HG03025 (cell line): ENCODE measurements around the gene MICAL2.

Source experiments
- ATAC-seq: cut with Tn5 transposase; IDR thresholded peaks from one replicate; pipeline ENCODE4 v1.9.1; 2021; ENCODE audit warnings: mild to moderate bottlenecking, moderate library complexity; ENCODE audit not compliant: unreplicated experiment, low FRiP score

Gene MICAL2

DNA sequence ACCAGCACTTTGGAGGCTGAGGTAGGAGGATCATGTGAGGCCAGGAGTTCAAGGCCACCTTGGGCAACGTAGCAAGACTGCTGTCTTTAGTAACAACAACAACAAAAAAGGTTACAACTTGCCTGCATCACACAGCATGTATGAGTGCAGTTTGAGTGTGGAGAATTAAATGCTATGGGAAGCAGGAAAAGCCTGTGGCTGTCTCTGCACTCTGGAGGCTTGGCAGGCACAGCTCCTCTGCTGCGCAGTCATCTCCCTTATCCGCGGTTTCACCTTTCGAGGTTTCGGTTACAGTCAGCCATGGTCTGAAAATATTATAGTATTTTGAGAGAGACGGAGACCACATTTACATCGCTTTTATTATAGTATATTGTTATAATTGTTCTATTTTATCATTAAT lies 2.9 kb downstream of the MICAL2 start:
- ATAC-seq: no peak

DNA sequence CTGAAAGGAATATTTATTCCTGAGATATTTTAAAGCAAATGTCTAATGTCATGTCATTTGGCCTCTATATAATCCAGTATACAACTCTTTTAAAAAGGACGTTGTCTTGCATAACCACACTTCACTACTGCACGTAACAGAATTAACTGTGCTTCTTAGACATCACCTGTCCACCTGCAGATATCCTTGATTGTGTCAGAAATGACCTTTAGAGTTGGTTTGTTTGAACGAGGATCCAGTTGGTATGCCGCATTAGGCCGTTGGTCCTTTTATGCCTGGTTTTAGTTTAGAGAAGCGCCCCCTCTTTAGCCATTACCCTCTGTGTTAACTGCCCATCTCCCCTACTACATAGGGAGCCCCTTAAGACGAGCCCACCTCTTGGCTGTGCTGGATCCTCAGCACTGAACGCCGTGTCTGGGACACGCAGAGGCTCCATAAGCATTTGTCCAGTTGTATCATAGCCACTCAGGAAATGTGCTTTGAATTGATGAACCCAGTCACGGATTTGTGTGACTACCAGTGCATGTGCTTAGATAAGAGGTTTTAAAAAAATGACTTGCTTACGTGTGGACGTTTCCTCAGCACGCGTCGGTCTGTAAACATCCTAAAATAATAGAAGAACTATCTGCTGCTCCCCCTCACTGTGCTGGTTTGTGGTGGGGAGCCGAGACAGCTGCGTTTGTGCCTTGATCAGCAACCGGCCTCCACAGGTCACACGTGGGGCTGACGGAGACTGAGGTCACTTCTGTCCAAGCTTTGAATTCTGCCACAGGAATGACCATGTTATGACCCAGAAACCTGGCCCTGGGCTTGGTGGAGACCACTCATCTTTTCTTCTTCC lies 4.0 kb downstream of the MICAL2 start:
- ATAC-seq: no peak

DNA sequence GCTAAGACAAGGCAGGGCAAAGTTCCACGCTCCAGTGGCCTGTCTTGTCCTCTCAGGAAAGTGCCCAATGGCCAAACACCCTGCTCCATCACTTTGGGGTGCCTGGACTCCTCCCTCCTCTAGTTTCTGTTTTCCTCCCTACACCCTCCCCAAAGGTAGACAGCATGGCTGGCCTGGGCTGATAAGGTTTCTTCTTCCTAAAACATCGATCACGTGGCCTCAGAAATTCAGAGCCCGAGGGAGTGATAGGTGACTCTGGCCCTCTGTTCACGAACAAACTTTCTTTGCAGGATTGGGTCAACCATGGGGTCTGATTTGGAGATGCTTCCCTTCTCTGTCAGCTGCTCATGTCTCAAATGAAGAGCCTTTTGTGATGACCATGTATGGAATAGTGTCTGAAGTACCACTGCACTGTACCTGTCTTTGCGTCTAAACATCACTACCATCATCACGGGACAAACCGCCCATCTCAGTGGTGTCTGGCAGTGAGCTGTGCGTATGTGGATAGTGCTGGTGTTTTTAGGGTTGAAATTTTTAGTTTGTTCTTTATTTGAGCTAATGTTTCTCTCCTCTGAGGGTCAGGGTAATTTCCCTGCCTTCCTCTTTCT lies 6.1 kb downstream of the MICAL2 start:
- ATAC-seq: no peak

DNA sequence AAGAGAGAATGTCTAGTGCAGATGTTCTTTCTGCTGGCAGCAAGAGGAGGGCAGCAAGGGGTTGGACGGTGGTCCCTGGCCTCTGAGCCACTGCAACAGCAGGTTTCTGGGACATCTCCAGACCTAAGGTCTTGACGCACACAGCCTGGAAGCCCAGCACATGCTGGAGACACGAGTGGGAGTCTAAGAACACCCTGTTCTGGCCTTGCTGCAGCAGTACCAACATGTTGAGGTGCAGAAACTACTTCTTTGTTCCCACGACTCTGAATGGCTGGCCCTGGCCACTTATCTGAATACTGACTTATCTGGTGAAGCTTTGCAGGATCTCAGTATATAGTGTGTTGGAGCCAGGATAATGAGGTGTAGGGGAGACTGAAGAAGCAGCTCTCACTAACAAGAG lies 6.8 kb downstream of the MICAL2 start:
- no peak for ATAC-seq

DNA sequence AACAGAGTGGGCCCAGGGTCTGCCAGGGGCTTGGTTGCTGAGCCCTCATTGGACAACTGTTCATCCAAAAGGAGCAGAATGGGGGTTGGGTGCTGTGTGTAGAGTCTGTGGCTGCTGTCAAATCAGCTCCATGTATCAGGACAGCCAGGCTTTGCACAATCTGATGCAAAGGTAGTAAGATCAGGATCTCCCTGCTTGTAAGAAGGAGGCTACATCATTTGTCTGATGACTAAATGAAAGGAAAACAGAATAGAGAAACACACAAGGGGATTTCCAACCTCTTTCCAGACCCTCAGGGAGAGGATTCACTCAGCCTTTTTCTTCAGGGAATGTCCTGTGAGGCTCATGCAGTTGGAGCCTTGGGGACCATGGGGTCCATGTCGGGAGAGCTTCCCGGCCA lies 7.2 kb downstream of the MICAL2 start:
- ATAC-seq: no peak

DNA sequence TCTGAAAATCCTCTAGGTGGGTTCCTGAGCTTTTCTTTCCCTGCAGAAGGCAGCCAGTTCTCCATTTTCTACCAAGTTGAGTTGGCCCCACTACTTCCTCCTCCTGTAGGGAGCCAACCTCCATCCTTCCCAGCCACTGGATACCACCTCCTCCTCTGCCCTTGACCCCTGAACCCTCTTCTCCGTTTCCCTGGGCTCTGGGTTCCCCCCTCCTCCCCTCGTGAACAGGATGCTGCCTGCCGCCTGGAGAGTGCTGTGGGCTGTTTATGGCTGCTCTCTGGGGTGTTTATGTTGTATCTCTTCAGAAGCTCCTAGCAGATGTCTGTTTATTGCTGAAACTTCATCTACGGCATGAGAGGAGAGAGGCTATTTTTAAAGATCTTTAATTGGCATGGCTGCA lies 8.6 kb downstream of the MICAL2 start:
- no peak for ATAC-seq

DNA sequence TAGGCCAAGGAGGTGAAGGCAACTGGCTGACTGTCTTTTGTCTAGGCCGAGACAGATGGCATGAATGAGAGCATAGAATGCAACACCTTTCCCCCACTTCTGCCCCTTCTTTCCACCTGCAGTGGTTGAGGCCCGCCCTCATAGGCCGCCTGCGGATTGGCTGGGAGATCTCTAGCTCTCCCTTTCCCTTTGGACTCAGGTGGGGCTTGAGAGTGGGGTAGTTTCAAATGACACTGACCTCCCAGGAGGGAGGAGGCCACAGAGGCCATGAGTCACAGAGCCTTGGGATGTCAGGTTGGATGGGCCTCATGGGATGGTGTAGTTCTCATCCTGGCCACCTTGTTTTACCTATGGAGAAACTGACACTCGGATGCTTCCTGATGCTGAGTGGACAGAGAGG lies 9.1 kb downstream of the MICAL2 start:
- ATAC-seq: no peak

DNA sequence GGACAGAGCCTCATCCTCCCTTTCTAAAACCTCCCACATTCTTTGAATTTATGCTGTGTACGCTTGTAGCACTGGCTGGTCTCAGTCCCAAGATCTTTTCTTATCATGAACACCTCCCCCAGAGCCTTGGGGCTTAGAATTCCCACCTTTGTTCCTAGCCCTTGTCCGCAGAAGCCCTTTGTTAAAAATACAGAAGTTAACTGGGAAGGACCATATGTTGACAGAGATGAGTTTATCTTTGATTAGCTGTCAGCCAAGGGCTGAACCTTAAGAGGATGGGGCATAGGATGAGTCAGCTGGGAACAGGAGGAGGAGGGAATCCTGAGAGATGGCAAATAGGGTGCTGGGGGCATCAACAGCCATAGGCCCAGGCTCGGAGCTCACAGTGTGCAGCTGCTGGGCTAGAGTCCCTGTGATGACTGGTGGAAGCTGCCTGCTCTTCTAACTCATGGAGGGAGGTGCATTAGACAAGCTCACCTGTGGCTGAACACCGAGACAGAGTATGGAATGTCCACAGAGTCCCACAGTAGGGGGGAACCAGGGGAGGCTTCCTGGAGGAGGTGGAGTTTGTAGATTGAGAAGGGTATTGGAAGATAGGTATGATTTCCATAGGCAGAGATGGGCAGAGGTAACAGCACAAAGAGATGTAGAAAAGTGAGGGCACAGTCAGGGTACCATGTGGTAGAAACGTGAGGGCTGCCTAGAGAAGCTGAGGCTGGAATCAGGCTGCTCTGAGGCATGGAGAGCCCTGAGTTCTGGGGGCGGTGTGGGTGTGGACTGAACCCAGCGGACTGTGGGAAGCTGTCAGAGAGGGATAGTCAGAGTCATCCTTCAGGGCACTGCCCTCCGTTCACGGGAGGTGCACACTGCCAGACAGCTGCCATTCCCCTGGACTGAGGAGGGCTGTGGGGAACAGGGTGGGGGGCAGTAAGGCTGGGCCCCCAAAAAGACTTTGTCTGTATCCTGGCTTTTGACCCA lies 9.9 kb downstream of the MICAL2 start:
- ATAC-seq: no peak

DNA sequence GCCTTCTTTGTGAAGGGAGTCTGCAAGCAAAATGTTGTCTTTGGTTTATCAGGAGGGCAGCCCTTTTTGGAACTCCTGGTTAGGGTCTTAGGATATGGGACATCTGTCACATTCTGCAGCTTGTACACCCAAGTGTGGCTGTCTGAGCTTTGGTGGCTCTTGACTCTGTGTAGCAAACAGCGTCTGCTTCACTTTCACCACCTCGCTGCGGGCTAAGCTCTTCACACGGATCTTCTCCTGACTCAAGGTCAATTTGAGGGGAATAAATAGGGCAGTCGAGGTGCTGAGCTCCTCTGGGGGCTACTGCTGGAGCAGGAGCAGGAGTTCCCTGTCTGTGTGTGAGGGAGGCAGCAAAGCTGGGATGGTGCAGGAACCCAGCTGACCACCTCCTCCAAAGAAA lies 10.6 kb downstream of the MICAL2 start:
- ATAC-seq: no peak

DNA sequence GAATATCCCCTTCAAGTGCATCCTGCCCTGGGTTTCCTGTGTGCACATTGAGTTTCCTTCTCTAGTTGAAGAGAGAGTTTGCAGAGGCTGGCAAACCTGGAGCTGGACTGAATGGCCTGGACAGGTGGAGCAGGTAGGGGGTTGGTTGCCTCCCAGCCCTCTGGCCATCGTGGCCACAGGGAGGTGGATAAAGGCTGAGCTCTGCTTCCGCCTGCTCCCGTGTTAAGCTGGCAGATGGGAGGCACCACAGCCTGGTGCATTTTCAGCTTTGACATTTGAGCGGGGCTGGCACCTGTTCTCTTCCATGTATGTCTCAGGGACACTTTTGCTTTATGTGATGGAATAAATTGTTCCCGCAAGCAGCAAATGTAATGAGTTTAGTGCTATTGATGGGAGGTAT lies 11.1 kb downstream of the MICAL2 start:
- ATAC-seq: no peak

DNA sequence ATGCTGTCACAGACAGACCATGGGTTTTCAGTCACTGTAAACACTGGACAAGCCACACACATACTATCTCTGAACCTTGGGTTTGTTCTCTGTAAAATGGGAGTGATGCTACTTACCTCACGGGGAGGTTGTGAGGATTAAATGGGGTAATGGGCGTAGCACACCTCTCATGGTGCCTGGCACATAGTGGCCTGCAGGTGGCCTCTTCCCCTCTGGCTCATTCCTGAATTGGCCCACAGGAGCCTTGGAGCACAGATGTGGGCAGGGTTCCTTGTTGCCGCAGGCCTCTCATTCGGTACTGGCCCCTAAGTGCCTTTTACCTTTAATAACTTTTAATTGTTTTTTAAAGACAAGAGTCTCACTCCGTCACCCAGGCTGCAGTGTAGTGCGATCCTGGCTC lies 11.7 kb downstream of the MICAL2 start:
- no peak for ATAC-seq

DNA sequence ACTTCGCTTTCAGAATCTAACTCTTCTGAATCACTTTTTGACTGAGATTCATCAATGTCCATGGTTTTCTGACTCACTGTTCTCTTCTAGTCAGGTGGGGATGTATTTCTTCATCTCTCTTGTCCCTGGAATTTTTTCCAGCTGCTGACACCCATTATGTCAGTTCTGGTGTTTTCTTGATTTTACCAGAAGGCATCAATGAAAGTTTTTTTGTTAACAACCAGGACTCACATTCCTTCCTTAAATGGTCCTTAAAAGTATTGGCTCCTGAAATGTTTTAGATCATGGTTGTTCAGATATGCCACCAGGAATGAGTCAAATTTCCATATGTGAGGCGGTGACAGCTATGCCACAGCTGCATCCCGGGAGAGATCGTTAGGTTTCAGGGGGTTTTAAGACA lies 12.9 kb downstream of the MICAL2 start:
- no peak for ATAC-seq

DNA sequence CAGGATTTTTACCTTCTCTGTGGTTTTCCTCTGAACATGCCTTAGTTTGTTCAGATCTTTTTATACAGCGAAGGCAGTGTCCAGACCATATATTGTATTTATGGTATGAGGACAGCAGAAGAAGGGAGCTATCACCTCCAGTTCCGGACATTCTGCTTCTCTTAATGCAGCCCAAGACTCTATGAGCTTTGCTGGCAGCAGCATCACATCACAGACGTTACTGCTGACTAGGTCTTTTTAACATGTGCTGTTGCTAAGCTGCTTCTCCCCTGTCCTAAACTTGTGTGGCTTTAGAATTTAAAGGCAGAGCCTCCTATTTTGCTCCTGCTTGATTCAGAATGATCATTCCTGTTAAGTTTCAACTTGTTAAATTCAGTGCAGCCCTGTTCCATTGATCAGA lies 13.4 kb downstream of the MICAL2 start:
- no peak for ATAC-seq

DNA sequence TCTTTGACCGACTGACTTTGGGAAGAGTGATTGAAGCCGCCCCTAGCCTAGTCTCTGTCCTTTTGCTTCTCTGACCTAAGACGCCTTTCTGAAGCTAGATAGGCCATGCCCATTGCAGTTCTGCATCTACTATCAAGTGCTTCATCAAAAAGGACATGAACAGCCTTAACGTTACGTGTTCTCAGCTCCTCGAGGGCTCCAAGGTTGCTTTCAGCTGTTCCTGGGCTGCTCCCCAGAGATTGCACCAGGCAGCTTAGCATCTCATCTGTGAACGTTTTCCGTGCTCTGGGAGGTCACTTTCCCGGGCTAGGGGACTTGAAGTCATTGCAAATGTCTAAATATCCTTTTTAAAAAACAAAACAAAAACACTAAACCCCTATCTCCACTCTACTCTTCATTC lies 13.9 kb downstream of the MICAL2 start:
- ATAC-seq: no peak

DNA sequence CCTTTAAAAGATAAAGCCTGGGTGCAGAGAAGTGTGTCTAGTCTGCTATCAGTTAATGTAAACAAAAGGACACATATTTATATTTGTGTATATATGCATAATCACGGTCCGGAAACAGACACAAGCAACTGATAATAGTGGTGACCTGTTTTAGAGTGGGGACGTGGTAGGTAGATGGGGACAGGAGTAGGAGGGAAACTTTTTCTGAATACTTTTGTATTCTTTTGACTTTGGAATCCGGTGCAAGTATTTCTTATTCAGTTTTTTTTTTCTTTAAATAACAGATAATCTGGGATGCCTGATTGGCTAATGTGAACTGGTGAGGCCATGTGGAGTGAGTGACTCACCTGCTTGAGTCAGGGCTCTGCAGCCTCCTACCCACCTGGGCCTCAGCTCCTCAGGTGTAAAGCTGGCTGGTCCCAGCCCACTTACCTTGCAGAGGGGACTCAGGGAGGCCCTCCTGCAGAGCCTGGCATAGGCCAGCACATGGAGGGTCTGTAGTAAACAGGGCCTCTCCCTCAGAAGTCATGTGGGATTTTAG lies 15.3 kb downstream of the MICAL2 start:
- ATAC-seq: no peak

DNA sequence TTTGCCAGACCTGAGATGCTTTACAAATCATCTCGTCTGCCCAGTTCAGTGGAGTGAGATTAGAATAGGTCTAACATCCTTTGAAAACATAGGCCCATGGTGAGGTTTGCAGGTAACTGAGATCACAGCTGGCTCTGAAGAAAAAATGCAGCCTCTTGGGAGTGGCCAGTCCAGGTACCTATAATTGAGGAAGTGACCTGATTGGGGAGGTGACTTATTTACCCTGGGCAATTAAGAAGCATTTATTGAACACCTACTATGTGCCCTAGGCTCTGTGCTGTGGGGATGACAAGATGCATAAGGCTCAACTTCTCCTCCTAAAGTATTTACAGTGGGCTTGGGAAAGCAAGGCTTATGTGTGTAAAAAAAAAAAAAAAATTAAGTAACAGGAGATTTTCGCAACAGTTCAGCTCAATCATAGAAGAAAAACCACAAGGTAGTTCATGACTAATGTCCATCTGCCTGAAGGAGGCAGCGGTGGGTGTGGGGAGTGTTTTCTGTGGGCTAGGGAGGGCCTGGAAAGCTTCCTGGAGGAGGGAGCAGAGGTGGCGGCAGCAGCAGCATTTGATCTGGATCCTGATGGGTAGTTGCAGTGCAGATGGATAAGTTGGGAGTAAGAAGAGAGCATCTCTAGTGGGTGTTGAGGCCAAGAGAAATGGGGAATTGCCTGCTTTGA lies 16.1 kb downstream of the MICAL2 start:
- ATAC-seq: no peak

DNA sequence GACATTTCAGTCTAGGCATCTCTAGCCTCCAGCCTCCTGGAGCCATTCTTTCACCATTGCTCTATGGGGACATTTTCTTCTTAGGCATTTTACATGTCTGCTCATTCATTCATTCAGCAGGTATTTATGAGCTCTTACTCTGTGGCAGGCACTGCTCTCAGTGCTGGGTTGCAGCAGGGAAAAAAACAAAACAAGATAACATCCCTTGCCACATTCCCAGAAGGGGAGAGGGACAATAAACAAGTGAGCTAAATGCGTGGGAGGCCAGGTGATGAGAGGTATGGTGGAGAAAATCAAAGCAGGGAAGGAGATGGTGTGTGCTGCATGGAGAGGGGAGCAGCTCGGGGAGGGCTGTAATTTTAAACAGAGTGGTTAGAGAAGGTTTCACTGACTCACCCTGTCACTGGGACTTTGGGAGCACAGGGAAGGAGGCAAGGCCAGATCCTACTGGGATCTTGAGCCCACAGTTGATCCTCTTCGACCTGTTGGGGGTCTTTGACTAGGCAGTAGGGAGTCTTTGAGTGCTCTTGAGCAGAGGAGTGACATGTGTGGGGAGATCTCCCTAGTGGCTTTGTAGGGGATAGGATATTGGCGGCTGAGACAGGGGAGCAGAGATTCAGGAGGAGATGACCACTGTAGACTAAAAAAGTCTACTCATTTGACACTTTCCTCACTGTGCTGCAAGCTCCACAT lies 17.0 kb downstream of the MICAL2 start:
- ATAC-seq: no peak

DNA sequence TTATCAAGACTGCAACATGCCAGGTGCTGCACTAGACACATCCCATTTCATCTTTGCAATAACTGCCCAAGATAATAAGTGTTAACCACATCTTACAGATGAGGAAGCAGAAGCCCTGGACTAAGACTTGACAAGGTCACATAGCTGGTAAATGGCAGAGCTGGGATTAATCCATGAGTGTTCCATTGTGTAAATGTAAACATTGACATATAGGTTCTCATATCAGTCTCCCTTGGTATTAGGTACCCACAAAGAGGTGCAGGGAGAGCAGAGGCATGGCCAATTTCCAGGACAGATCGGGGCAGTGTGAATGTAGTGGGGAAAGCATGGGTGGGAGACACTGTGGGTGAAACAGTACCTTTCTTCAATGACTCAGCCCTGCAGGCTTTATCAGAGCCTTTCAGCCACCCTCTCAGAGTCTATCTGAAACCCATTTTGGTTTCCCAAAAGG lies 17.9 kb downstream of the MICAL2 start:
- no peak for ATAC-seq

DNA sequence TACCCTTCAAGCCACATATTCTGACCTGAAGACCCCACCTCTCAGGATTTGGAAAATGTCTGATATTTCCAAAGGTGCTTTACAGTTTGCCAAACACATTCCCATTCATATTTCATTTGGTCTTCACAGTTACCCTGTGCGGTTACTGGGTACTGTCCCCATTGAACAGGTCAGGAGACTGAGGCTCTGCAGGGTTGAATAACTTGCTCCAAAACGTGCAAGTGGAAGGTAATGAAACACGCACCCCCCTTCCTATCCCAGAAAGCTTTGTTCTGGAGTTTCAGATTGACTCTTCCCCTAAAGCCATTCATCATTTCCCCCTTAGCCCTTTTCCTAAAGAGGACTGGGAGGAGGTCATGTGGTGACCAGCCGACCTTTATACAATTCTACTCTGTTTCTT lies 18.8 kb downstream of the MICAL2 start:
- no peak for ATAC-seq
